B cell (primary cell): ENCODE measurements around the gene PRDM5.

Source experiments
- CTCF ChIP-seq: fragments of 200-600 bp; IDR thresholded peaks from one replicate; pipeline ENCODE4 v1.8.0; 2022; ENCODE audit warnings: antibody characterized with exemption, mild to moderate bottlenecking
- EZH2 ChIP-seq: IDR thresholded peaks from 2 replicates; pipeline ENCODE4 v1.6.1; 2012; ENCODE audit warnings: borderline replicate concordance, low read depth, mild to moderate bottlenecking, moderate library complexity, low read length; ENCODE audit not compliant: insufficient read depth, poor library complexity, severe bottlenecking

- TF ChIP-seq CTCF (no peak), EZH2 (no peak)
Measured at GRCh38 chr4:120763650-120764049, 158.9 kb downstream of the PRDM5 start.
